Measurements from ENCODE around the gene ZNF335.

DNA sequence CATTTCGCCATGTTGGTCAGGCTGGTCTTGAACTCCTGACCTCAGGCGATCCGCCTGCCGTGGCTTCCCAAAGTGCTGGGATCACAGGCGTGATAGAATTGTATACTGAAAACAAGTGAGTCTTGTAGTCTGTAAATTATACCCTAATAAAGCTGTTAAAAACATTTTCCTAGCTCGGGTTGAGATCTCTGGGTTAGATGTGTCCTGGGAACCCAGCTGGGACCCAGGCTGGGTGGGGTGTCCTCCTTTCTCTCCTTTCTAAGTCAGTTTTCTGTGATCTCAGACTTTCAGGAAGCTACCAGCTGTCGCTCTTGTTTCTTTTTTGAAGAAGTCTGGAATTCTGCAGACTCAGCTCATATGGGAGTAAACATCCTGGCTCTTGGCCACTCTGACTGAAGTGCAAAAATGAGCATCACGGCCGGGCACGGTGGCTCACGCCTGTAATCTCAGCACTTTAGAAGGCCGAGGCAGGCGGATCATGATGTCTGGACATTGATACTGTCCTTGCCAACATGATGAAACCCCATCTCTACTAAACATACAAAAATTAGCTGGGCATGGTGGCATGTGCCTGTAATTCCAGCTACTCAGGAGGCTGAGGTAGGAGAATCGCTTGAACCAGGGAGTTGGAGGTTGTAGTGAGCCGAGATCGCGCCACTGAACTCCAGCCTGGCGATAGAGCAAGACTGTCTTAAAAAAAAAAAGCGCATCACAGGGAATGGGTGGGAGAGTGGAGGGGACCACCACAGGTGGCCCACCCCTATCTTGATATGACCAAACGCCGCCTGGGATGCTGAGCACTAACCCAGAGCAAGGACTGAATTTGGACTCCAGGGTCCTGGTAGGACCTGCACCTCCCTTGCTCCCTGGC, 47.4 kb downstream of the ZNF335 start:
- TF ChIP-seq POLR2A (IDR thresholded peaks at IDR 0.05; ENCODE audit: extremely low read depth, insufficient read length) (no peak), MYC (IDR thresholded peaks at IDR 0.05; ENCODE audit: low read depth, low read length) (no peak)
- TF ChIP-seq, protein P1, sequence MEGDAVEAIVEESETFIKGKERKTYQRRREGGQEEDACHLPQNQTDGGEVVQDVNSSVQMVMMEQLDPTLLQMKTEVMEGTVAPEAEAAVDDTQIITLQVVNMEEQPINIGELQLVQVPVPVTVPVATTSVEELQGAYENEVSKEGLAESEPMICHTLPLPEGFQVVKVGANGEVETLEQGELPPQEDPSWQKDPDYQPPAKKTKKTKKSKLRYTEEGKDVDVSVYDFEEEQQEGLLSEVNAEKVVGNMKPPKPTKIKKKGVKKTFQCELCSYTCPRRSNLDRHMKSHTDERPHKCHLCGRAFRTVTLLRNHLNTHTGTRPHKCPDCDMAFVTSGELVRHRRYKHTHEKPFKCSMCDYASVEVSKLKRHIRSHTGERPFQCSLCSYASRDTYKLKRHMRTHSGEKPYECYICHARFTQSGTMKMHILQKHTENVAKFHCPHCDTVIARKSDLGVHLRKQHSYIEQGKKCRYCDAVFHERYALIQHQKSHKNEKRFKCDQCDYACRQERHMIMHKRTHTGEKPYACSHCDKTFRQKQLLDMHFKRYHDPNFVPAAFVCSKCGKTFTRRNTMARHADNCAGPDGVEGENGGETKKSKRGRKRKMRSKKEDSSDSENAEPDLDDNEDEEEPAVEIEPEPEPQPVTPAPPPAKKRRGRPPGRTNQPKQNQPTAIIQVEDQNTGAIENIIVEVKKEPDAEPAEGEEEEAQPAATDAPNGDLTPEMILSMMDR (IDR thresholded peaks at IDR 0.05; ENCODE audit: low read depth, low read length) = no peak

Measured in NB4 (cell line).